HG03025 (cell line): ENCODE data around the gene CGB7.
"Not testable (repeated sequence)": the region's sequence is repeated elsewhere in the genome, so short reads cannot be mapped to it uniquely, and the experiment has no call there.

ENCODE experiments used
- ATAC-seq: cut with Tn5 transposase; IDR thresholded peaks from one replicate; pipeline ENCODE4 v1.9.1; 2021; ENCODE audit warnings: mild to moderate bottlenecking, moderate library complexity; ENCODE audit not compliant: unreplicated experiment, low FRiP score

The CGB7 gene

DNA sequence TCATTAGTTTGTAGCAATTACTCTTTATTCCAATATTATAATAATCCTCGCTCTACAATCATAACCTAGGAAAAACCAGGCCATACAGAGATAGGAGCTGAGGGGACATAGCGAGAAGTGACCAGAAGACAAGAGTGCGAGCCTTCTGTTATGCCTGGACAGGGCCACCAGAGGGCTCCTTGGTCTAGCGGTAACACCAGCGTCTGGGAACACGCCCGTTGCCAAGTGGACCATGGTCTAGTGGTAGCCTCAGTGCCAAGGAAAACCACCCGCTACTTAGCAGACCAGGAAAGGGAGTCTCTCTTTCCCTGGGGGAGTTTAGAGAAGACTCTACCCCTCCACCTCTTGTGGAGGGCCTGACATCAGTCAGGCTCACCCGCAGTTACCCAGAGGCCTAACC, 17.3 kb upstream of the CGB7 start:
- ATAC-seq, result not testable (repeated sequence)

- ATAC-seq, result no peak
Observed at GRCh38 chr19:49073514-49074378, 16.2 kb upstream of the CGB7 start.

DNA sequence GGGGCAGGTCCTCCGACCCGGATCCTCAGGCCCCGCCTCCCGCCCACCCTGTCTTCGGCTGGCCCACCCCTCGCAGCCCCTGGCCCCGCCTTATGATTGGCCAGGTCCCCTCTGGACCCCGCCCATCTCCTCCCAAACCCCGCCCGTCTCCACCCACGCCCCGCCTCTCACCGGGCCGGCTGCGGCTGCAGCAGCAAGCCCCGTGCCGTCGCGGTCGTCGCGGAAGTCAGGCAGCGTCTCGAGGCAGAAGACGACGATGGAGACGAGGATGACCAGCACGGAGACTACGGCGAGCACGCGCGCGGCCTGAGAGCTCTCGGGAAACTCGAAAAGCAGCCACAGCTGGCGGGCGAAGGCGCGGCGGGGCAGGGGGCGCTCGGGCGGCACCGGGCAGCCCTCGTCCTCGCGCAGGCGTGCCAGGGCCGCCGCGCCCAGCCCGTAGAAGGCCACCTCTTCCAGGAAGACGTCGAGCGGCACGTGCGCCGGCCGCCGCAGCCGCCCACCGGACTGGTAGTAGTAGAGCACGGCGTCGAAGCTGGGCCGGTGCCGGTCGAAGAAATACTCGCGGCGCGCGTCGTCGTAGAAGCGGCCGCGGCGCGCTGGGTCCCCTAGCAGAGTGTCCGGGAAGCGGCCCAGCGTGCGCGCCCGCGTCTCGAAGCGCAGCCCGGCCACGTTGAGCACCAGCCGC, 14.5 kb upstream of the CGB7 start:
- ATAC-seq, result no peak

- no peak for ATAC-seq
Observed at GRCh38 chr19:49070416-49070815, 12.9 kb upstream of the CGB7 start.

GRCh38 chr19:49069026-49069425, 11.5 kb upstream of the CGB7 start:
- ATAC-seq, result no peak

GRCh38 chr19:49067554-49067953, 10.0 kb upstream of the CGB7 start:
- ATAC-seq, result no peak

- ATAC-seq, result no peak
Observed at GRCh38 chr19:49065905-49066512, 8.5 kb upstream of the CGB7 start.

- no peak for ATAC-seq
Observed at GRCh38 chr19:49064768-49065611, 7.4 kb upstream of the CGB7 start, which contains the start of gene NTF4. Gene NTF4 (minus strand): TSS chr19:49064818. CDS start chr19:49061997, 2,821 bp downstream.

DNA sequence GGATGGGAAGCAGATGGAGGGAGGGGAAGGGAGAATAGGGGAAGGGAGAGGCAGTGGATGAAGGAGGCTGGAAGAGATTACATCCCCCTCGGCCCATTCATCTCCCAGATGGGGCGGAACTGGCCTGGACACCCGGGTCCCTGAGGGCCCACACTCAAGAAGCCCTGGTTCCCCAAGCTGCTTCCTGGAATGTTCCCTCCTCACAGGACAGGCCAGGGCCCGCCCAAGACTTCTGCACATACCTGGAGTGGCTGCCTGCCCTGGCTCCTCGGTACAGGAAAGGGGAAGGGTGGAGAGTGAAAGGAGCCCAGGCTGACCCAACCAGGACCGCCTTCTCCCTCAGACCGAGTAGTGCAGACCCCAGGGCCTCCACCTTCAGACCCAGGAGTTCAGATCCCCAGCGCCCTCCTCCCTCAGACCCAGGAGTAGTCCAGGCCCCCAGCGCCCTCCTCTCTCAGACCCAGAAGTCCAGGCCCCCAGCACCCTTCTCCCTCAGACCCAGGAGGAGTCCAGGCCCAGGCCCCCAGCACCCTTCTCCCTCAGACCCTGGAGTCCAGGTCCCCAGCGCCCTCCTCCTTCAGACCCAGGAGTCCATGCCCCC, 6.6 kb upstream of the CGB7 start:
- no peak for ATAC-seq

DNA sequence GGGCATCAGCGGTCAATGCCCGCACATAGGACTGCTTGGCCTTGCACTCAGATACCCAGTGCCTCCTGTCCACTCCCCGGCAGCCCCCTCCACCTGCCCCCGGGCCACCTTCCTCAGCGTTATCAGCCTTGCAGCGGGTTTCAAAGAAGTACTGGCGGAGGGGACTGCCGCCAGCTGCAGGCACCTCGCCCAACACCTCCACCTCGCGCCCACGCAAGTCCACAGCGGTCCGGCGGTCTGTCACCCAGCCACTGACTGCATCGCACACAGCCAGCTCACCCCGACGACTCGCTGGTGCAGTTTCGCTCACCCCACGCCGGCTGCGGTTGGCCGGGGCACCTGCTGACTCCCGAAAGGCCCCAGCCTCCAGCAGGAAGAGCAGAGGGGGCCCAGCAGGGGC, 3.9 kb upstream of the CGB7 start:
- ATAC-seq, result no peak

DNA sequence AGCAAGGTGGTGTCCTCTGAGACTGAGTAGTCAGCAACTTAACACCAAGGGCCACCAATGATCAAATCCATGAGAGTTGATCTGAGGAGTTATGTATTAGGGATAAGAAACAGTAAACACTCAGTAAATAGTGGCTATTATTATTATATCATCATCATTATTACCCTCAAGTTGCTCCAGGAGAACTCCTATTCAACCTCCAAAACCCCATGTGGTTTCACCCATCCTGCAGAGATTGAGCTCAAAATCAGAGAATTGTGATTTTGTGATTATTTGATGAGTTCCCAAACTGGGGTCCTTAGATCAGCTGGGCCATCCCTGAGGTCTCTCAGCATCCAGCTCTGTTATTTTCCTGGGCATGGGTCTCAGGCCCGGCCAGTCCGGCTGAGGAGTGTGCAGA, 3.5 kb upstream of the CGB7 start:
- no peak for ATAC-seq

- no peak for ATAC-seq
Observed at GRCh38 chr19:49059053-49059452, 1.5 kb upstream of the CGB7 start.

DNA sequence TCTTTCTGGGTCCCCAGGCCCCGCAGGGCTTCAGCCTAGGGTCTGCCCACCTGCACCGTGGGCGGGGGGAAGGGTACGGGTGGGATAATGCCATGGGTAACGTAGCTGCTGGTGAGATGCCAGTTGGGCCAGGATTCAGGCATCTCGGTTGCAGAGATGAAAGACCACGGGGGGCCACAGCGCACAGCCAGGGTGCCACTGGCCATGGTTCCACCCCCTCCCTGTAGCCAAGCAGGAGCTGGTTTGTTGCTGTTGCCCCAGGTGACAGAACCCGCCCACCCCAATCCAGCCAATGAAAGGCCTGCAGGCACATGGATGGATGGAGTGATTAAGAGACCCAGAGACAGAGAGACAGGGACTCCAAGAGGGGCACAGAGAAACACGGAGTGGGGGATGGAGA, 1.0 kb upstream of the CGB7 start:
- ATAC-seq, result no peak

- ATAC-seq, result not testable (repeated sequence)
Observed at GRCh38 chr19:49056902-49057596, 500 bp downstream of the CGB7 start.

GRCh38 chr19:49056101-49056901, 1.2 kb downstream of the CGB7 start:
- ATAC-seq, result no peak

- ATAC-seq, result not testable (repeated sequence)
Observed at GRCh38 chr19:49050376-49051033, 7.0 kb downstream of the CGB7 start.

DNA sequence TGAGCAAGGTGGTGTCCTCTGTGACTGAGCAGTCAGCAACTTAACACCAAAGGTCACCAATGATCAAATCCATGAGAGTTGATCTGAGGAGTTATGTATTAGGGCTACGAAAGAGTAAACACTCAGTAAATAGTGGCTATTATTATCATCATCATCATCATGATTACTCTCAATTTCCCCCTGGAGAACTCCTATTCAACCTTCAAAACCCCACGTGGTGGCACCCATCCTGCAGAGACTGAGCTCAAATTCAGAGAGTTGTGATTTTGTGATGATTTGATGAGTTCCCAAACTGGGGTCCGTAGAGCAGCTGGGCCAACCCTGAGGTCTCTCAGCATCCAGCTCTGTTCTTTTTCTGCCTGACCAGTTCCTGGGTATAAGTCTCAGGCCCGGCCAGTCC, 7.7 kb downstream of the CGB7 start:
- not testable (repeated sequence) for ATAC-seq

GRCh38 chr19:49049011-49049410, 8.5 kb downstream of the CGB7 start, which contains the start of gene CGB8:
Gene CGB8 (minus strand): TSS chr19:49049111. CDS start chr19:49048739, 372 bp downstream.
- not testable (repeated sequence) for ATAC-seq
